Caco-2 (cell line): ENCODE results near the gene PON1. TPM values are rescaled to one million over a fixed set of nuclear protein-coding genes. Genes with fewer than 3 reads are reported as not detected.

Experiments
- BruUV-seq: library from RNA; stranded (reverse); fragments of 400-500 nt; replicated peaks from 2 replicates; lab custom pipeline; 2021; lab: Mats Ljungman, UMichigan
- CTCF ChIA-PET: fragments of 300-600 bp; sonication (Branson Sonifier 250); formaldehyde crosslinking; loops from one replicate; lab custom pipeline; 2022; ENCODE audit warnings: antibody characterized with exemption; lab: Charles Lee
- POLR2A ChIA-PET: fragments of 300-600 bp; sonication (Branson Sonifier 250); formaldehyde crosslinking; loops from one replicate; lab custom pipeline; 2022; ENCODE audit warnings: antibody characterized with exemption; lab: Charles Lee
- DNase-seq, 2 experiments: peaks; one replicate each; pipeline versions ENCODE4 v3.0.0 to v3.0.0-alpha.2; 2020 to 2022
- H3K27me3 ChIP-seq: replicated peaks from 2 replicates; pipeline ENCODE4 v1.6.0; 2011; ENCODE audit warnings: low read length; ENCODE audit not compliant: control insufficient read depth, insufficient read depth
- H3K36me3 ChIP-seq: 2 replicates; pipeline ENCODE4 v1.5.1; 2011; ENCODE audit warnings: low read length; ENCODE audit not compliant: control insufficient read depth, insufficient read depth
- H3K4me1 ChIP-seq: fragments of 250-450 bp; sonication (Bioruptor Pico); 2 replicates; pipeline ENCODE4 v1.5.1; 2020; ENCODE audit warnings: mild to moderate bottlenecking
- H3K4me3 ChIP-seq: 2 replicates; pipeline ENCODE4 v1.5.1; 2011; ENCODE audit warnings: low read depth, mild to moderate bottlenecking, control low read depth, low read length
- H3K9me3 ChIP-seq: fragments of 250-450 bp; sonication (Bioruptor Pico); 2 replicates; pipeline ENCODE4 v1.5.1; 2020; ENCODE audit warnings: mild to moderate bottlenecking, moderate library complexity
- H3K27ac Mint-ChIP-seq: one replicate; pipeline ENCODE4 v1.8.0; 2022; ENCODE audit warnings: mixed read lengths; ENCODE audit not compliant: unreplicated experiment
- H3K27me3 Mint-ChIP-seq: one replicate; pipeline ENCODE4 v1.8.0; 2022; ENCODE audit warnings: mixed read lengths; ENCODE audit not compliant: insufficient read depth, unreplicated experiment
- H3K36me3 Mint-ChIP-seq: one replicate; pipeline ENCODE4 v1.8.0; 2022; ENCODE audit warnings: mild to moderate bottlenecking, mixed read lengths; ENCODE audit not compliant: insufficient read depth, unreplicated experiment
- H3K4me1 Mint-ChIP-seq: one replicate; pipeline ENCODE4 v1.8.0; 2022; ENCODE audit warnings: low read depth, mixed read lengths; ENCODE audit not compliant: unreplicated experiment
- H3K4me3 Mint-ChIP-seq: one replicate; pipeline ENCODE4 v1.8.0; 2022; ENCODE audit warnings: mild to moderate bottlenecking, moderate library complexity, mixed read lengths; ENCODE audit not compliant: unreplicated experiment
- H3K9me3 Mint-ChIP-seq: one replicate; pipeline ENCODE4 v1.8.0; 2022; ENCODE audit warnings: mixed read lengths; ENCODE audit not compliant: unreplicated experiment
- CTCF ChIP-seq, 2 experiments: fragments of 200-600 bp in 1 of 2; IDR thresholded peaks; 1 replicate in 1 of 2; 2 replicates in 1 of 2; pipeline versions ENCODE4 v1.5.1 to v1.8.0; 2011 to 2022; ENCODE audit warnings: antibody characterized with exemption in 1 of 2, control low read depth in 1 of 2, inconsistent platforms in 1 of 2, low read depth in 1 of 2, low read length in 1 of 2, mild to moderate bottlenecking in 1 of 2, moderate library complexity in 1 of 2; ENCODE audit not compliant: insufficient read depth in 1 of 2, severe bottlenecking in 1 of 2, unreplicated experiment in 1 of 2
- intact Hi-C: fragments of 100-400 bp; cut with micrococcal nuclease; formaldehyde crosslinking; loops from one replicate; pipeline ENCODE4 v1.10.0; 2022; ENCODE audit not compliant: unreplicated experiment
- total RNA-seq: library from RNA; stranded (reverse); gene quantifications from 2 replicates; pipeline ENCODE4 v1.2.3, GENCODE V29; 2022

The PON1 gene
- total RNA-seq, 1 experiment from 2014 or later: not detected

GRCh38 chr7:95342642-95343307 is 18.4 kb upstream of the PON1 start:
- POLR2A ChIA-PET: no interaction called here
- peak; percentile 16 to 26 for TF ChIP-seq CTCF (IDR thresholded peaks at IDR 0.05; ENCODE audit: insufficient read depth in 1 of 2, low read depth in 1 of 2, low read length in 1 of 2, severe bottlenecking in 1 of 2, unreplicated experiment in 1 of 2)
- H3K27me3 Mint-ChIP-seq: no peaks in the 10 kb centered on the region
- no peaks in the 10 kb centered on the region for H3K36me3 Mint-ChIP-seq
- H3K27ac Mint-ChIP-seq: no peak overlapping the region
- no peaks in the 10 kb centered on the region for H3K9me3 Mint-ChIP-seq
- Histone ChIP-seq H3K9me3 (no peaks in the 10 kb centered on the region), H3K4me1 (no peaks in the 10 kb centered on the region), H3K4me3 (no peak overlapping the region), H3K27me3 (no peaks in the 10 kb centered on the region), H3K36me3 (no peaks in the 10 kb centered on the region)
- H3K4me1 Mint-ChIP-seq: no peaks in the 10 kb centered on the region
- BruUV-seq: no TSS peak
- intact Hi-C loops: loop anchor here (1.0 kb wide), 1 partner anchor 136 kb away; no protein-coding TSS in a partner anchor
- CTCF ChIA-PET: interaction anchor here (0.6 to 0.8 kb wide), 2 partner anchors 12 to 134 kb away, joined by 3 to 6 read pairs; no protein-coding TSS in a partner anchor
- no peak overlapping the region for H3K4me3 Mint-ChIP-seq
- peak in 1 of 2 experiments; percentile 34 for DNase-seq

GRCh38 chr7:95342029-95342428 is 17.7 kb upstream of the PON1 start:
- intact Hi-C loops: no loop called here
- no peaks in the 10 kb centered on the region for H3K9me3 Mint-ChIP-seq
- Histone ChIP-seq H3K9me3 (no peaks in the 10 kb centered on the region), H3K4me1 (no peaks in the 10 kb centered on the region), H3K36me3 (no peaks in the 10 kb centered on the region), H3K4me3 (no peak overlapping the region), H3K27me3 (no peaks in the 10 kb centered on the region)
- no peaks in the 10 kb centered on the region for H3K27me3 Mint-ChIP-seq
- CTCF ChIA-PET: no interaction called here
- POLR2A ChIA-PET: no interaction called here
- H3K36me3 Mint-ChIP-seq: no peaks in the 10 kb centered on the region
- H3K4me3 Mint-ChIP-seq: no peak overlapping the region
- no peak overlapping the region for H3K27ac Mint-ChIP-seq
- no TSS peak for BruUV-seq
- TF ChIP-seq CTCF (IDR thresholded peaks at IDR 0.05; ENCODE audit: insufficient read depth in 1 of 2, low read depth in 1 of 2, low read length in 1 of 2, severe bottlenecking in 1 of 2, unreplicated experiment in 1 of 2): no peak
- DNase-seq: no peak
- H3K4me1 Mint-ChIP-seq: no peaks in the 10 kb centered on the region

DNA sequence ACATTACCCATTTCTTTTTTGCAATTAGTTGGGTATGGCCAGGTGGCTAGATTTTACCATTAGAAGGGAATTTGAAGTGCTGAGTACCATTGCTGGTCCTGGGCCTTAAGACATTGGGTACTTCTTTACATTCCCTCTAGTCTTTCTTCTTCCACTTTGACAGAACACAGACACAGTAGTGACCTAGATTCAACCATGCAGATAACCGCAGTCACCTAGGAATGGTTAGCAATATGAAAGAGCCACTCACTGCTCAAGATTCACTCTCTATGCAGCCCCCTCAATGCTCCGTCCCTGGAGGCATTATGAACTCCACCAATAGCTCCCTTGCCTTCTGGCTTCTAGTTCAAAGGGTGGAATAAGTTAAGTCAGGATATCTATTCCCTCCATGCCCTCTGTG is 16.2 kb upstream of the PON1 start:
- POLR2A ChIA-PET: no interaction called here
- Histone ChIP-seq H3K36me3 (no peaks in the 10 kb centered on the region), H3K4me1 (no peaks in the 10 kb centered on the region; the same call in 1 of the 2 replicates), H3K9me3 (no peaks in the 10 kb centered on the region), H3K27me3 (no peaks in the 10 kb centered on the region), H3K4me3 (no peak overlapping the region)
- Mint-ChIP-seq H3K27me3 (no peaks in the 10 kb centered on the region), H3K27ac (no peak overlapping the region), H3K4me1 (no peaks in the 10 kb centered on the region), H3K4me3 (no peak overlapping the region), H3K36me3 (no peaks in the 10 kb centered on the region), H3K9me3 (no peaks in the 10 kb centered on the region)
- CTCF ChIA-PET: interaction anchor here (0.7 kb wide), 1 partner anchor 55 kb away, joined by 3 read pairs; the partner anchor contains the start of gene PON3
- DNase-seq: no peak
- no TSS peak for BruUV-seq
- no peak for TF ChIP-seq CTCF (IDR thresholded peaks at IDR 0.05; ENCODE audit: insufficient read depth in 1 of 2, low read depth in 1 of 2, low read length in 1 of 2, severe bottlenecking in 1 of 2, unreplicated experiment in 1 of 2)
- intact Hi-C loops: no loop called here
